IMR-90 (cell line): ENCODE measurements around the gene AUTS2.

Experiments used
- BHLHE40 ChIP-seq: fragments of 150-350 bp; IDR thresholded peaks from 2 replicates; pipeline ENCODE4 v1.6.1; 2016; ENCODE audit warnings: mild to moderate bottlenecking, low read depth, low read length
- FOS ChIP-seq: fragments of 150-350 bp; IDR thresholded peaks from 2 replicates; pipeline ENCODE4 v1.6.1; 2016; ENCODE audit warnings: low read depth, low read length
- POLR2A ChIP-seq: IDR thresholded peaks from 2 replicates; pipeline ENCODE4 v1.6.1; 2012; ENCODE audit warnings: mild to moderate bottlenecking, low read depth, low read length
- SMC3 ChIP-seq: fragments of 150-350 bp; IDR thresholded peaks from 2 replicates; pipeline ENCODE4 v1.6.1; 2016; ENCODE audit warnings: low read depth, mild to moderate bottlenecking, antibody characterized with exemption, low read length, moderate library complexity
- TF ChIP-seq, protein P1 (sequence below): fragments of 150-350 bp; IDR thresholded peaks from 2 replicates; pipeline ENCODE4 v1.6.1; 2017; ENCODE audit warnings: mild to moderate bottlenecking, antibody characterized with exemption, low read length, low read depth
- TF ChIP-seq, protein P2 (sequence below): conservative IDR thresholded peaks from 2 replicates; pipeline ENCODE4 v1.5.1; 2012; ENCODE audit warnings: mild to moderate bottlenecking, low read depth, low read length, improper control_type of control experiment

DNA sequence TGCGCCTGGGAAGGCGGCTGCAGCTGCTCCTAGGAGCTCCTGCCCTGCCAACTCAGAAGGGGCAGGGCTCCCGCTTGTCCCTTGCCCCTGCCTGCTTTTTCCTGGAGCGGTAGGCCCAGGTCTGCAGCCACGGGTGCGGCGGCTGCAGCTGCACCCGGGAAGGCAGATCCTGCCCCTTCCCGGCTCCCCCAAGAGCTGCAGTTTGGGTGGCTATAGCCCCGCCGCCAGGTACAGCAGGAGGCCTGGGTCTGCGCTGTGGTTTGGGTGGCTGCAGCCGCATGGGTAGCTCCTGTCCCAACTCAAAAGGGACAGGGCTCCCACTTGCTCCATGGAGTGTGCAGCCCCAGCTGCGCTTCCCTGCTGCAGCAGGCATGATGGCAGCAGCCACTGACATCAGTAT lies 6.5 kb upstream of the AUTS2 start:
- no peak for TF ChIP-seq SMC3
- no peak for TF ChIP-seq FOS
- TF ChIP-seq, protein P1, sequence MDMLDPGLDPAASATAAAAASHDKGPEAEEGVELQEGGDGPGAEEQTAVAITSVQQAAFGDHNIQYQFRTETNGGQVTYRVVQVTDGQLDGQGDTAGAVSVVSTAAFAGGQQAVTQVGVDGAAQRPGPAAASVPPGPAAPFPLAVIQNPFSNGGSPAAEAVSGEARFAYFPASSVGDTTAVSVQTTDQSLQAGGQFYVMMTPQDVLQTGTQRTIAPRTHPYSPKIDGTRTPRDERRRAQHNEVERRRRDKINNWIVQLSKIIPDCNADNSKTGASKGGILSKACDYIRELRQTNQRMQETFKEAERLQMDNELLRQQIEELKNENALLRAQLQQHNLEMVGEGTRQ, result no peak
- TF ChIP-seq, protein P2, sequence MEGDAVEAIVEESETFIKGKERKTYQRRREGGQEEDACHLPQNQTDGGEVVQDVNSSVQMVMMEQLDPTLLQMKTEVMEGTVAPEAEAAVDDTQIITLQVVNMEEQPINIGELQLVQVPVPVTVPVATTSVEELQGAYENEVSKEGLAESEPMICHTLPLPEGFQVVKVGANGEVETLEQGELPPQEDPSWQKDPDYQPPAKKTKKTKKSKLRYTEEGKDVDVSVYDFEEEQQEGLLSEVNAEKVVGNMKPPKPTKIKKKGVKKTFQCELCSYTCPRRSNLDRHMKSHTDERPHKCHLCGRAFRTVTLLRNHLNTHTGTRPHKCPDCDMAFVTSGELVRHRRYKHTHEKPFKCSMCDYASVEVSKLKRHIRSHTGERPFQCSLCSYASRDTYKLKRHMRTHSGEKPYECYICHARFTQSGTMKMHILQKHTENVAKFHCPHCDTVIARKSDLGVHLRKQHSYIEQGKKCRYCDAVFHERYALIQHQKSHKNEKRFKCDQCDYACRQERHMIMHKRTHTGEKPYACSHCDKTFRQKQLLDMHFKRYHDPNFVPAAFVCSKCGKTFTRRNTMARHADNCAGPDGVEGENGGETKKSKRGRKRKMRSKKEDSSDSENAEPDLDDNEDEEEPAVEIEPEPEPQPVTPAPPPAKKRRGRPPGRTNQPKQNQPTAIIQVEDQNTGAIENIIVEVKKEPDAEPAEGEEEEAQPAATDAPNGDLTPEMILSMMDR, result no peak
- no peak for TF ChIP-seq BHLHE40
- TF ChIP-seq POLR2A, result no peak
